ENCODE data around the gene CYB5D1. TPM values are rescaled to one million over a fixed set of nuclear protein-coding genes. Genes with fewer than 3 reads are reported as not detected.

The CYB5D1 gene
- total RNA-seq, 2 experiments from 2014 or later, result 18.1 to 24.8 TPM

- peaks cover 64% of the 10 kb centered on the region for H3K79me2 ChIP-seq (ENCODE audit: insufficient read depth, low read depth, low read length)
- H3K9me2 ChIP-seq (ENCODE audit: insufficient read depth, low read length), result no peaks in the 10 kb centered on the region
- POLR2A ChIA-PET, result interaction anchor here (1.3 kb wide), 1 partner anchor 25 kb away, joined by 3 read pairs; no protein-coding TSS in a partner anchor
- H3K27ac ChIP-seq (ENCODE audit: low read depth, low read length, poor library complexity, severe bottlenecking), result peak overlapping the region; percentile 90
- H3K4me1 ChIP-seq (ENCODE audit: insufficient read depth, low read length, poor library complexity, severe bottlenecking), result peaks cover 56% of the 10 kb centered on the region
- H3K4me2 ChIP-seq (ENCODE audit: low read length), result no peak overlapping the region; the same call in 1 of the 2 replicates
- DNase-seq (ENCODE audit: low spot score), result peak; percentile 32
- peaks cover 34% of the 10 kb centered on the region for H3K36me3 ChIP-seq (ENCODE audit: insufficient read depth, low read length)
- intact Hi-C loops (cut with micrococcal nuclease; ENCODE audit: unreplicated experiment), result loop anchor here (5.0 kb wide), 1 partner anchor 233 kb away; the partner anchor contains the start of gene ALOXE3
- no peaks in the 10 kb centered on the region for H3K9me3 ChIP-seq (ENCODE audit: low read length)
- H2AFZ ChIP-seq (ENCODE audit: low read length), result no peak overlapping the region
- H3K4me3 ChIP-seq (ENCODE audit: low read depth, low read length, poor library complexity, severe bottlenecking), result peak overlapping the region; percentile 95
- no TSS peak for BruUV-seq (replicated peaks)
- TF ChIP-seq CTCF (conservative IDR thresholded peaks at IDR 0.05; ENCODE audit: low read length) (no peak), EZH2phosphoT487 (IDR thresholded peaks at IDR 0.05; ENCODE audit: borderline replicate concordance, low read depth, low read length) (no peak)
- CTCF ChIA-PET (ENCODE audit: unreplicated experiment), result no interaction called here
- 0 out of 2 replicates have a peak, but pooled peaks cover 5% of the 10 kb centered on the region for H4K20me1 ChIP-seq (ENCODE audit: insufficient read depth, low read length)
These were observed 27.0 kb downstream of the CYB5D1 start for GRCh38 chr17:7884581-7885366.

DNA sequence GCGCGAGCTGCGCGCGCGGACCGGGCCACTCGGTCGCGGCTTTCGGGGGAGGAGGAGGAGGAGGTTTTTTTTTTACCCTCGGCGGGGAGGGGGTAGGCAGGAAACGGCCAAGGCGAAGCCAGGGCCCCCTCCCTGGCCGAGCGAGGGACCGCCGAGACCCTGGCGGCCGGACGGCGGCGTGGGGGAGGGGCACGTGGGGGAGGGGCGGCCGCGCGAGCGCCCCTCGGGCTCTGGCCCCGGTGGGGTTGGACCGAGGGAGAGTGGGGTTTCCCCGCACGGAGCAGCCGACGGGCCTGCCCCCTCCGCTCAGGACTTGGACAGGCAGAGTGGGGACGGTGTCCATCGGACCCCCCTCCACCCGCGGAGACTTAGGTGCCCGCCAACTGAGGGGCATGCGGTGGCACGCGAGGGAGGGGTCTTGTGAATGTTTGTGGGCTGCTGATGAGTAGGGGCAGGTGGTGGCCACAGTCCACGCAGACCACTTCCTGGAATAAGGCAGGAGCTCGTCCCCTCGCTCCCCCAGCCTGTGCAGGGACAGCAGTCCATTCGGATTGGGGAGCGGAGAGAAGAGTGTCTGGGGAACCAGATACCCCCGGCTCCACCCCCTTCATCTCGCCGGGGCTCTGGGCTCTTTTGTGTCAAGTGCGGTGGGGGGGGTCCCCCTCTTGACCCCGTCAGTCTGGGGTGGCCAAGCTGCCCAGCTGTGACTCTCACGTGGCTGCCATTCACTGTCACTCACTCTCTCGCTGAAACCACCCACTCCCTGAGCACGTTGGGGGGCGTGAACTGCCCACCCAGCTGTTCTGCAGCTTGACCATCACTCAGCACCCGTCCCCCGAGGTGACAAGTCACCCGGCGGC lies 27.8 kb downstream of the CYB5D1 start:
- Histone ChIP-seq H3K9me3 (ENCODE audit: low read length) (no peaks in the 10 kb centered on the region), H3K79me2 (ENCODE audit: insufficient read depth, low read depth, low read length) (peaks cover 61% of the 10 kb centered on the region), H3K36me3 (ENCODE audit: insufficient read depth, low read length) (peaks cover 34% of the 10 kb centered on the region), H2AFZ (ENCODE audit: low read length) (peak overlapping the region; percentile 21), H4K20me1 (ENCODE audit: insufficient read depth, low read length) (0 out of 2 replicates have a peak, but pooled peaks cover 5% of the 10 kb centered on the region), H3K4me3 (ENCODE audit: low read depth, low read length, poor library complexity, severe bottlenecking) (peak overlapping the region; percentile 95), H3K27ac (ENCODE audit: low read depth, low read length, poor library complexity, severe bottlenecking) (peak overlapping the region; percentile 90), H3K4me2 (ENCODE audit: low read length) (peak overlapping the region; percentile 97), H3K9me2 (ENCODE audit: insufficient read depth, low read length) (no peaks in the 10 kb centered on the region), H3K4me1 (ENCODE audit: insufficient read depth, low read length, poor library complexity, severe bottlenecking) (peaks cover 48% of the 10 kb centered on the region)
- no TSS peak for BruUV-seq (replicated peaks)
- intact Hi-C loops (cut with micrococcal nuclease; ENCODE audit: unreplicated experiment), result loop anchor here (1.0 to 5.0 kb wide), 3 partner anchors 27 to 232 kb away; partner anchors contain the start of gene ALOXE3
- peak; percentile 68 for DNase-seq (ENCODE audit: low spot score)
- CTCF ChIA-PET (ENCODE audit: unreplicated experiment), result no interaction called here
- TF ChIP-seq EZH2phosphoT487 (IDR thresholded peaks at IDR 0.05; ENCODE audit: borderline replicate concordance, low read depth, low read length), result no peak
- no peak for TF ChIP-seq CTCF (conservative IDR thresholded peaks at IDR 0.05; ENCODE audit: low read length)
- POLR2A ChIA-PET, result interaction anchor here (0.9 to 1.3 kb wide), 3 partner anchors 26 to 234 kb away, joined by 3 to 5 read pairs (median 3); no protein-coding TSS in a partner anchor

Data from OCI-LY7 (cell line).